Transverse colon (tissue), 4 donors: Measurements from ENCODE around the gene SHMT2. TPM values are rescaled to one million over a fixed set of nuclear protein-coding genes. Genes with fewer than 3 reads are reported as not detected.

Experiments
- DNase-seq: peaks from one replicate; pipeline ENCODE4 v3.0.0-alpha.2; 2019
- H3K27ac ChIP-seq, 4 donors: fragments of 200-600 bp; sonication (generic); 2 replicates each; pipeline ENCODE4 v1.5.1; 2016 to 2018; ENCODE audit warnings: inconsistent platforms in 4 of 4
- H3K27me3 ChIP-seq: fragments of 200-600 bp; sonication (generic); 2 replicates; pipeline ENCODE4 v1.5.1; 2017; ENCODE audit warnings: inconsistent platforms
- H3K36me3 ChIP-seq, 4 donors: fragments of 200-600 bp; sonication (generic); 2 replicates each; pipeline ENCODE4 v1.5.1; 2017 to 2019; ENCODE audit warnings: inconsistent platforms in 4 of 4
- H3K4me1 ChIP-seq, 4 donors: fragments of 200-600 bp; sonication (generic); 2 replicates each; pipeline ENCODE4 v1.5.1; 2017 to 2020; ENCODE audit warnings: inconsistent platforms in 4 of 4
- H3K4me3 ChIP-seq, 4 donors: fragments of 200-600 bp; sonication (generic); 1 replicate in 1 of 4; 2 replicates in 3 of 4; pipeline versions ENCODE4 v1.5.1 to v1.6.1; 2017 to 2019; ENCODE audit warnings: inconsistent platforms in 4 of 4
- H3K9me3 ChIP-seq, 2 donors: fragments of 200-600 bp; sonication (generic); 2 replicates each; pipeline ENCODE4 v1.5.1; 2017 to 2019; ENCODE audit warnings: inconsistent platforms in 2 of 2
- CTCF ChIP-seq, 5 experiments: fragments of 200-600 bp in 3 of 5; fragments of 450-650 bp in 2 of 5; sonication (generic) in 3 of 5; IDR thresholded peaks; 1 replicate in 2 of 5; 2 replicates in 3 of 5; pipeline ENCODE4 v1.5.1; 2016 to 2017; ENCODE audit warnings: antibody characterized with exemption in 5 of 5, inconsistent platforms in 3 of 5, mild to moderate bottlenecking in 2 of 5, moderate library complexity in 1 of 5
- EP300 ChIP-seq: sonication (generic); formaldehyde crosslinking; IDR thresholded peaks from one replicate; pipeline ENCODE4 v1.6.1; 2017; ENCODE audit warnings: antibody characterized with exemption, low read depth
- POLR2A ChIP-seq: fragments of 450-650 bp; IDR thresholded peaks from one replicate; pipeline ENCODE4 v1.6.1; 2016; ENCODE audit warnings: antibody characterized with exemption, mild to moderate bottlenecking, moderate library complexity
- POLR2AphosphoS5 ChIP-seq, 3 donors: sonication (generic); formaldehyde crosslinking; IDR thresholded peaks; one replicate each; pipeline ENCODE4 v1.6.1; 2016; ENCODE audit warnings: antibody characterized with exemption in 3 of 3
- WGBS, 2 donors: methylation state at CpG; one replicate each; pipeline ENCODE4 v1.1.5; 2018; ENCODE audit warnings: low coverage in 1 of 2; 5-methylcytosine and 5-hydroxymethylcytosine counted together
- in situ Hi-C, 4 donors: fragments of 200-750 bp; cut with MboI; loops; one replicate each; pipeline versions ENCODE4 v1.15.0 to v1.15.1; 2017; ENCODE audit warnings: low sequenced_read_pairs in 3 of 4, low pct_ligation_motif_present in 1 of 4, low pct_unique_long_range_greater_than_20kb in 1 of 4
- intact Hi-C: fragments of 100-400 bp; cut with DNase I; formaldehyde crosslinking; loops from one replicate; pipeline ENCODE4 v1.15.1; 2023; ENCODE audit warnings: low total_unique reads
- total RNA-seq, 4 donors: library from RNA; depleted of rRNA; stranded (reverse); fragments of >200 nt; gene quantifications; one replicate each; pipeline ENCODE4 v1.1.0, GENCODE V29; 2016

Gene SHMT2
- total RNA-seq, 4 donors from 2014 or later = 29.2 to 104 (median 33.4) TPM

- no peak overlapping the region for H3K4me3 ChIP-seq
- H3K4me1 ChIP-seq = no peaks in the 10 kb centered on the region
- in situ Hi-C loops (loop anchor here in 1 of 4 donors (25.0 kb wide), 1 partner anchor 428 kb away; the partner anchor contains the start of genes HSD17B6 and PRIM1), intact Hi-C loops (no loop called here)
- no peak overlapping the region for H3K27ac ChIP-seq
- no peak for TF ChIP-seq CTCF (IDR thresholded peaks at IDR 0.05)
- no peak for TF ChIP-seq POLR2AphosphoS5 (IDR thresholded peaks at IDR 0.05)
- TF ChIP-seq EP300 = no peak
- no peak for TF ChIP-seq POLR2A
- H3K27me3 ChIP-seq = no peaks in the 10 kb centered on the region
- H3K36me3 ChIP-seq = peaks cover 0 to 32% (median 14%) of the 10 kb centered on the region in 4 donors
- no peak for DNase-seq
- no peaks in the 10 kb centered on the region for H3K9me3 ChIP-seq
- WGBS, 2 donors = 84% methylated on average over 6 of the region's 6 CpGs; no CpG with 5 or more reads in 1 of the 2 donors
These were observed 39.5 kb upstream of the SHMT2 start for GRCh38 chr12:57190037-57190436.

GRCh38 chr12:57190821-57191220, 38.7 kb upstream of the SHMT2 start:
- H3K27ac ChIP-seq = no peak overlapping the region
- 93% methylated on average over 15 of the region's 23 CpGs; no CpG with 5 or more reads in 1 of the 2 donors for WGBS, 2 donors
- no peaks in the 10 kb centered on the region for H3K9me3 ChIP-seq
- intact Hi-C loops (no loop called here), in situ Hi-C loops (loop anchor here in 1 of 4 donors (25.0 kb wide), 1 partner anchor 429 kb away; the partner anchor contains the start of genes HSD17B6 and PRIM1)
- no peak for DNase-seq
- H3K36me3 ChIP-seq = peaks cover 0 to 29% (median 13%) of the 10 kb centered on the region in 4 donors
- no peaks in the 10 kb centered on the region for H3K4me1 ChIP-seq
- H3K4me3 ChIP-seq = no peak overlapping the region
- TF ChIP-seq POLR2AphosphoS5 (IDR thresholded peaks at IDR 0.05) = no peak
- no peak for TF ChIP-seq POLR2A
- TF ChIP-seq EP300 = no peak
- no peak for TF ChIP-seq CTCF (IDR thresholded peaks at IDR 0.05)
- no peaks in the 10 kb centered on the region for H3K27me3 ChIP-seq

GRCh38 chr12:57191410-57191809, 38.1 kb upstream of the SHMT2 start:
- WGBS, 2 donors = 90% methylated on average over 11 of the region's 11 CpGs; no CpG with 5 or more reads in 1 of the 2 donors
- peaks cover 0 to 23% (median 10%) of the 10 kb centered on the region in 4 donors for H3K36me3 ChIP-seq
- no peak overlapping the region for H3K27ac ChIP-seq
- no peak for DNase-seq
- H3K27me3 ChIP-seq = no peaks in the 10 kb centered on the region
- H3K4me3 ChIP-seq = no peak overlapping the region
- TF ChIP-seq POLR2AphosphoS5 (IDR thresholded peaks at IDR 0.05) (no peak), EP300 (no peak)
- intact Hi-C loops (no loop called here), in situ Hi-C loops (loop anchor here in 1 of 4 donors (25.0 kb wide), 1 partner anchor 429 kb away; the partner anchor contains the start of genes HSD17B6 and PRIM1)
- no peaks in the 10 kb centered on the region for H3K4me1 ChIP-seq
- H3K9me3 ChIP-seq = no peaks in the 10 kb centered on the region

- DNase-seq = no peak
- Histone ChIP-seq H3K9me3 (no peaks in the 10 kb centered on the region), H3K4me3 (no peak overlapping the region), H3K36me3 (peaks cover 0 to 28% (median 12%) of the 10 kb centered on the region in 4 donors), H3K27me3 (no peaks in the 10 kb centered on the region), H3K4me1 (no peaks in the 10 kb centered on the region), H3K27ac (no peak overlapping the region)
- in situ Hi-C loops (loop anchor here in 1 of 4 donors (25.0 kb wide), 1 partner anchor 431 kb away; the partner anchor contains the start of genes HSD17B6 and PRIM1), intact Hi-C loops (no loop called here)
- 89% methylated on average over 16 of the region's 16 CpGs; no CpG with 5 or more reads in 1 of the 2 donors for WGBS, 2 donors
- TF ChIP-seq POLR2A (no peak), EP300 (no peak), CTCF (IDR thresholded peaks at IDR 0.05) (no peak), POLR2AphosphoS5 (IDR thresholded peaks at IDR 0.05) (no peak)
These were observed 36.6 kb upstream of the SHMT2 start for GRCh38 chr12:57192920-57193319.
